GM19035 (cell line): ENCODE measurements around the gene KLHDC4.
"Not testable (repeated sequence)": the region's sequence is repeated elsewhere in the genome, so short reads cannot be mapped to it uniquely, and the experiment has no call there.

Source experiments
- ATAC-seq: cut with Tn5 transposase; IDR thresholded peaks from one replicate; pipeline ENCODE4 v1.9.1; 2021; ENCODE audit not compliant: unreplicated experiment

Gene KLHDC4

DNA sequence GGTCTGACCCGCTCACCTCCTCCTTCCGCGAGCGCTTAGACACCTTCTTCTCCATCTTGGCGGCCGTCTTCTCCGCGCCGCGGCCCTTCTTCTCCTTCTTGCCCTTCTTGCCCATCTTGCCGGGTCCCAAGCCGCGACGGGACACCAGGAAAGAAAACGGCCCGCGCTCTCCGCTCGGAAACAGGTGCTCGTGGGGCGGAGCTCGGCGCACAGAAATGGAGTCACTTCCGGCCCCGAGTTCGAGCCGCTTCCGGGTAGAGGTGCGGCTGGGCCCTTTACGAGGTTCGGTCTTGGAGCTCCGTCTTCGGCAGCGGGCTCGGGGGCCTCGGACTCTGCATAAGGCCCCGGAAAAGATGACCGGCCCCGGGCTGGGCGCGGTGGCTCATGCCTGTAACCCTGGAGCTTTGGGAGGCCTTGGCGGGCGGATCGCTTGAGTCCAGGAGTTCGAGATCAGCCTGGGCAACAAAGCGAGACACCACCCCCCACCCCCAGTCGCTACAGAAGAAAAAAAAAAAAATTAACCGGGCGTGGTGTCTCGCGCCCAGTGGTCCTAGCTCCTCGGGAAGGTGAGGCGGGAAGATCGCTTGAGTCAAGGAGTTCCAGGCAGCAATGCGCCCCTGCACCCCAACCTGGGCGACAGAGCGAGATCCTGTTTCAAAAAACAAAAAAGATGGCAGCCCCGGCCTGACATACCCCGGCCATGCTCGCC lies at the start of gene KLHDC4:
TSS of gene KLHDC4 (minus strand) at position 211 of the 709 bp plus-strand sequence. CDS start at position 115, 96 bp downstream.
- ATAC-seq = peak; percentile 81

DNA sequence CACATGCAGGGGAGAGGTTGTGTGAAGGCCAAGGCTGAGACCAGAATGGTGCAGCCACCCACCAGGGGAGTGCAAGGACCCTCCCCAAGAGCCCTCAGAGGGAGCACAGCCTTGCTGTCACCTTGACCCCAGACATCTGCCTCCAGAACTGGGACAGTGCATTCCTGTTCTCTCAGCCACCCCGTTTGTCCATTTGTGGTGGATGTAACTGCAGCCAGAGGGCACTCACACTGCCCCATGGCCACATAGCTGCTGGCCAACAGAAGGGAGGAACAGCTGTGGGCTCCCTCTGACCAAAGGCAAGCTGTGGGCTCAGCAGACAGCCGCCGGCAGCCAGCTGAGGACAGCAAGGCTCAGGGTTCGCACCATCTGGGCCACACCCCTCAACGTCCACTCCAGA lies 49.8 kb upstream of the KLHDC4 start:
- no peak for ATAC-seq

DNA sequence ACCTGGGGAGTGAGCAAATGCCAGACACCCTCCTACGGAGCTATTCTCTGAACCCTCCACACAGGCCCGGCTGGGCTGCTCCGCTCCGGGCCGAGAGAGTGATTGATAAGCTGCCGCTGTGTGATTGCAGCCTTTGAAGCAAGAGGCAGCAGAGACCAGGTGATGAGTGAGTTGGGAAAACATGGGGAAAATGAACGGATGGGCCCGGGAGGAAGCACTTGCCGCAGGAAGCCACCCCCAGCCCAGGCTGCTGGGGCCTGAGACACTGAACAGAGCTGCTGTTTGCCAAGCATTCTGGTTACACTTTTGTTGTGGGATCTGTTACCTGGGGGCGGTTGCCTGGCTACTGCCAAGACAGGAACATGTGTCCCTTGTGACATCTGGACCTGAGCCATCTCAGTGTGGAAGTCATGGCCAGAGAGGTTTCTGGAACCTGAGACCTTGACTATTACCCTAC lies 46.4 kb upstream of the KLHDC4 start:
- no peak for ATAC-seq

DNA sequence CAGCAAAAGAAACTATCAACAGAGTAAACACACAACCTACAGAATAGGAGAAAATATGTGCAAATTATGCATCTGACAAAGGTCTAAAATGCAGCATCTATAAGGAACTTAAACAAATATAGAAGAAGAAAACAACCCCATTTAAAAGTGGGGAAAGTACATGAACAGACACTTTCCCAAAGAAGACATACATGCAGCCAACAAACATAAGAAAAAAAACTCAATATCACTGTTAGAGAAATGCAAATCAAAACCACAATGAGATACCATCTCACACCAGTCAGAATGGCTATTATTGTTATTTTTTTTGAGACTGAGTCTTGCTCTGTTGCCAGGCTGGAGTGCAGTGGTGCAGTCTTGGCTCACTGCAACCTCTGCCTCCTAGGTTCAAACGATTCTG lies 45.7 kb upstream of the KLHDC4 start:
- ATAC-seq = not testable (repeated sequence)

DNA sequence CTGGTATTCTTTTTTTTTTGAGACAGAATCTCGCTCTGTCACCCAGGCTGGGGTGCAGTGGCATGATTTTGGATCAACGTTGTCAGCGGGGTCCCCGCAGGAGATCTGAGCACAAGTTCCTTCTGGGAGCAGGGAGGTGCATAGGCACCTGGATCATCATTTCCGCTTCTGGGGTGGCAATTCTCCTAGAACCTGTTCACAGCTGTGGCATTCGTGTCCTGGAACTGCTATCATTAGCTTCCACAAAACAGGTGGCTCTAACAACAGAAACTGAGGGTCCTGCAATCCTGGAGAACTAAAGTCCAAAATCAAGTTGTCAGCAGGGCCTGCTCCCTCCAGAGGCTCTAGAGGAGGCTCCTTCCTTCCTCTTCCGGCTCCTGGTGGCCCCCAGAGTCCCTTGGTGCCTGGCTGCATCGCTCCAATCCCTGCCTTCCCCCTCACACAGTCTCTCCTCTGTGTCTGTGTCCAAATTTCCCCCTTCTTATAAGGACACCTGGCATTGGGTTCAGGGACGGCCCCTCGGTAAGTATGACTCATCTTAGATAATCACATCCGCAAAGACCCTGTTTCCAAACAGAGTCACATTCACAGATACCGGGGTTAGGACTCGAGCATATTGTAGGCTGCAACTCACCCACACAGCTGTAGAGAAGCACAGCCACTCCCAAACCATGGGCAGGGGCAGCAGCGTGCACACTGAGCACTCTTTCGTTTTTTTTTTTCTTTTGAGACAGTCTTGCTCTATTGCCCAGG lies 43.5 kb upstream of the KLHDC4 start:
- ATAC-seq = peak; percentile 40

DNA sequence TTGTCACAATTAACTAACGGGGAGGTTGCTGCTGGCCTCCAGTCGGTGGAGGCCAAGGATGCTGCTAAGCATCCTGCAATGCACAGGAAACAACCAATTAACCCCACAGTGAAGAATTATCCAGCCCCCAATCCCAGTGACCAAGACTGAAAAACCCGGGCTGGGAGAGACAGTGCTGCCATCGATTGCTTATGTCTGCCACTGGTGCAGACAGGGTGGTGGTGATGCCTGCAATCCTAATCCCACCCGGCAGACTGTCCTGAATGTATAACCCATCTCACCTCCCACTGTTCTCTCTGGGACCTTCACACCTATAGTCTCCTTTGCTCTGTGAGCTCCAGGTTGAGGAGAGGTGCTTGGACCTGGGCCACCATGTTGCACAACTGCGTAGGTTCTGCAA lies 42.3 kb upstream of the KLHDC4 start:
- no peak for ATAC-seq

DNA sequence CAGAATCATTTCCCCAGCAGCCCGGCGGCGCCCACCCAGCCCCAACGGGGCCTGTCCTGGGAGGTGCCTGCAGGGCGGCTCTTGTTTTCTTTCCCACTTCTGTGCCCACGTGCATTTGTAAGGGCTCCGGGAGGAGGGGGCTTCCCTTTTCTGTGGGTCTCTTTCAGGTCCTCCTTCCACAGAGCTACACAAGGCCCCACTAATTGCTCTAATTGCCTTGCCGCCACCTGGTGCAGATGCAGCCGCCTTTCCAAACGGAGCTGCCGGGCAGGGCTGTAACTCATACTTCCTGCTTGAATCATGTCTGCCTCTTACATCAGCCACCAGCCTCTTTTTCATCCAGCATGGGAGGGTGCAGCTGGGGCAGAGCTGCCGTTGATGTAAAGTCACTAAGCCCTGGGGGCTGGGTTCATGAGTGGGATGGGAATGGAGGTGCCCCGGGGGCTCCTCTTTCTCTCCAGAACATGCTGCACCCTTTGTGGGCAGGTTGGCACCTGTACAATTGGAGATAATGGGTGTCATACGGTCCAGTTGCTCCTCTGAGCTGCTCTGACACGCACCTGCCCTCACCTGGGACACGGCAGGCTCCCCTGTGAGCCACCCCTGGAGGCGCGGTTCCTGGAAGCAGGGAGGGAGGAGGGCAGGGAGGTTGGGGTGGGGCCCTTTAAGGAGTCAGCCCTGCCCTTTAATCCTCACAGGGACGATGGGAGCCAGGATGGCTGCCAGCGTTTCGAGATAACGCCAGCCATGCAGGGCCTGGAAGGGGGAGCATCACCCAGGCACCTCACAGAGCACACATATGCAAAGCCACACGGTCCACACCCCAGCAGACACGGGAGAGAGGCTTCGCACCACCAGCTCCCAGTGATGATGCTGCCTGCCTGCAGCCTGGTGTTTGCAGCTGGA lies 41.1 kb upstream of the KLHDC4 start:
- no peak for ATAC-seq

DNA sequence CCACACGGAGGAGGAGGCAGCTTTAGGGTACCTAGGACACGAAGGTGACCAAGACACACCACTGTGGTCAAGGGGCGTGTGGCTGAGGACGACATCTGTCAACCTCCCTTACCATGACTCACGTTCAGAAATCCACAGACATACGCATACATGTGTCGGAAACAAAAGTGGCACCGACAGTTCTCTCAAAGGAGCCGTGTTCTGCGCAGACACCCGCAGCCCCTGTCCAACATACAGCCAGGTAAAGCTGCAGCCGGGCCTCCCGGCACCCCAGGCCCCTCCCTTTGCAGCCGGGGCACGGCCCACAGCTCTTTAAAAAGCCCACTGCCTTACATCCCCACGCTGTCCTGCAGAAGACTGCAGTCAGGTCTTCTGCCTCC lies 40.5 kb upstream of the KLHDC4 start:
- no peak for ATAC-seq

DNA sequence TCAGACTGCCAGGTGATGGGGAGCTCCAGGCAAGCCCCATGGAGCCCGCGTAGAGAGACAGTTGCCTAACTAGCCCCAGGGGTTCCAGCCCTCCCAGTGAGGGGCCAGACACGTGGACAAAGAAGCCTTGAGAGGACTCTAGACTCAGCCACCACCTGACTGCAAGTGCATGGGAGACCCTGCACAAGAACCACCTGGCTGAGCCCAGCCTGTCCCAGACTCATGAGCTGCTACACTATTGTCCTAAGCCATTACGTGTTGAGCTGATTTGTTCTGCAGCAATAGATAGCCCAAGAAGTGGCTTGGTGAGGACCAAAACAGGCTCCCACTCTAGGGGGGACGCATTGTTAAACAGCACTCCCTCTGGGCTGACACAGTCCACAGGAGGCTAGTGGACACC lies 37.6 kb upstream of the KLHDC4 start:
- ATAC-seq = no peak

DNA sequence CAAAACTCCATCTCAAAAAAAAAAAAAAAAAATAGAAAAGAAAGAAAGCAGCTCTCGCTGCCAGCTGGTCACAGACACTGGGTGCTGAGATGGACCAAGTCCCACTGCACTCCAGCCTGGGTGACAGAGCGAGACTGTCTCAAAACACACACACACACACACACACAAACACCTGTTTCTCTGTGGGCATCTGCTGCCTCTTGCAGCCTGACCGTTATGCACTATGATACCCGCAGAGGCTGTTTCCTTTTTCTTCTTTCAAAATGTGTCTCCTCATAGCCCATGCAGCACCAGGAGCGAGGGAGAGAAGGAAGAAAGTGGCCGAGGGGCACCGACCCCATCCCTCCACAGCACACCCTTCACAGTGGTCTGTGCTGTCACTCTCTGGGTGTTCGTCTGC lies 36.9 kb upstream of the KLHDC4 start:
- ATAC-seq = no peak

DNA sequence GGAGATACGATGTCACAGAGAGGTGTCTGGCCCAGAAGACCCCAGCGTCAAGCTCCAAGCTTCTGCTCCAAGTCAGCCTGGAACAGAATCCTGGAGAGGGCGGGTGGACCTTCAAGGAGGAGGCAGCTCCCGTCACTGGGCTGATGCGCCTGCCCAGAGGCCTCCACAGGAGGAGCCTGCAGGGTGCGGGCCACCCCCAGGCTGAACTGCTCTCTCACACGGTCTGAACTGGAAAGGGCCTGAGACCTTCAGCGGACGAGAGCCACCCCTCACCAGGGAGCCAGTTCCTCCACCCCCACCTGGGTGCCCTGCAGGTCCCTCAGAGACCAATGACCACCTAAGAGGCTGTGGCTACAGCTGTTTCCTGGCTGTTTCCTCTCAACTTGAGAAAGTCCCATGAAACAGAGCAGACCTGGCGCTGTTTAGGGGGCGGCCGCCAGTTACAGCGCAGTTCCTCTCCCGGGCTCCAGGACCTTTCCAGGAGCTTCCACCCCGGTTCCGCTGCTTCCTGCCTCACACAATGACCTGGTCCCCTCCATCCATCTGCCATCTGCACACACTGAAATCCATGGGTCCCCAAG lies 36.0 kb upstream of the KLHDC4 start:
- ATAC-seq = no peak

DNA sequence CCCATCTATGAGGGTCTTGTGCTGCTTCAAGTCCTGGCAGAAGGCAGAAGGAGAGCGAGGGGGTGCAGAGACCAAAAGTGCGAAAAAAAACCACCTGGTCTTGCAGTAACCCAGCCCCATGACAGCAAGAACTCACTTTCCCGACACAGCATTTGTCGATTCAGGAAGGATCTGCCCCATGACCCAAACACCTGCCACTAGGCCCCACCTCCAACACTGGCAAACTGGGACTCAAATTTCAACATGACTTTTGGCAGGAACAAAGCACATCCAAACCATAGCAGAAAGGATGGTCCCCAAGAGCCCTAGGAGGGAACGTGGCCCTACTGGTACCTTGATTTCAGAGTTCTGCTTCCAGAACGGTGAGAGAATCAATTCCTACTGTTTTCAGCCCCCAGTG lies 34.7 kb upstream of the KLHDC4 start:
- ATAC-seq = no peak

DNA sequence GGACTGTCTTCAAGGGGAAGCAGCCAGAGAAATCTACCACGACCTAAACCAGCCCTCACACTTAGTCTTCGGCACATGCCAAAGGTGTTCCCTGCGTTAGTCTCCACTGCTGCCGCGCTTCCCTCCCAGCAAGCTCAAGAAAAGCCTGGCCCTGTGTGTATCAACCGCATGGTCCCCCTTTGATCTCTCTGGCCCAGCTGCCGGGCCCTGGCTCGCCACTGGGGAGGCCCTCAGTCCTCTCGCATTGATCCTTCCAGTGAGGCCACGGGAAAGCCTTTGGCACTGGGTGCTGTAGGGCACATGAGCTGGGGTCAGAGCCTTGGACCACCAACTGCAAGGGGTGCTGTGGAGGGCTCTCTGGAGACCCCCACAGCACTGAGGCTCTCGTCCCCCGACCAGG lies 29.6 kb upstream of the KLHDC4 start:
- ATAC-seq = no peak

DNA sequence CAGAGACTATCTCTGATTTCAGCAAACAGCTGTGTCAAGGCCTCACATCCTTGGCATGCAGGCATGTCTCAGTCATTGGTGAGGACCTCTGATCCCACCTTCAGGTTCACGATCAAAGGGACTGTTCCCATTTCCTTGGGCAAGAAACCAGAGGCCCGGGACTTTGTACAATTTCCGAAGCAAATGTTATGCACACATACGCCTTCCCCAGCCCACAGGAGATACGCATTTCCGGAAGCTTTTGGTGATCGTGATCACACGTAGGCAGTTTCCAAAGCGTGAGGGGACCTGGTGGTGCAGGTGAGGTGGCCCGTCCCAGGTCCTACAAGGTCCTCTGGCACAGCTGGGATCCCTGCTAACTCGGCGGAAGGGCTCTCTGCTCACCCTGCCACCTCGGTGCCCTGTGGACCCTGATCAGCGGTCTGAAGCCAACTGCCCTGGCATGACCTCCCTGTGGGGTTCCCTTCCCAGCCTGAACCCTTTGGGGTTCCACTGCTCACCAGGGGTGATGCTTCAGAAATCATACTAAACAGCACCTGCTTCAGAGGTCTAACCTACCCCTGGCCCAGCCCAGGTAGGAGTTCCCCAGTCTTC lies 28.8 kb upstream of the KLHDC4 start:
- no peak for ATAC-seq

DNA sequence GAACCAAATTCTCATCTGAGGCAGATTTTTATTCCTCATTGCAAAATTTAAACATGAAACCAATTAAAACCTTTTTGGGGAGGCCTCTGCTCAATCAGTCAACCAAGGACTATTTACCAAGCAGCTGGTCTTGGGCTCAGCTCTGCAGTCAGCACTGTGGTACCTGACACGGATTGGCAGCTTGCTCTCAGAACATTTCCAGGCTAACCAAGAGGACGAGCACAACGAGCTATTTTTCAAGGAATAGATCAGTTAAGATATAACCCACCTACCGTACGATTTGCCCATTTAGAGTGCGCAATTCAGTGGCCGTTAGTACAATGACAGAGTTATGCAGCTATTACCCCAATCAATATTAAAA lies 26.4 kb upstream of the KLHDC4 start:
- no peak for ATAC-seq

DNA sequence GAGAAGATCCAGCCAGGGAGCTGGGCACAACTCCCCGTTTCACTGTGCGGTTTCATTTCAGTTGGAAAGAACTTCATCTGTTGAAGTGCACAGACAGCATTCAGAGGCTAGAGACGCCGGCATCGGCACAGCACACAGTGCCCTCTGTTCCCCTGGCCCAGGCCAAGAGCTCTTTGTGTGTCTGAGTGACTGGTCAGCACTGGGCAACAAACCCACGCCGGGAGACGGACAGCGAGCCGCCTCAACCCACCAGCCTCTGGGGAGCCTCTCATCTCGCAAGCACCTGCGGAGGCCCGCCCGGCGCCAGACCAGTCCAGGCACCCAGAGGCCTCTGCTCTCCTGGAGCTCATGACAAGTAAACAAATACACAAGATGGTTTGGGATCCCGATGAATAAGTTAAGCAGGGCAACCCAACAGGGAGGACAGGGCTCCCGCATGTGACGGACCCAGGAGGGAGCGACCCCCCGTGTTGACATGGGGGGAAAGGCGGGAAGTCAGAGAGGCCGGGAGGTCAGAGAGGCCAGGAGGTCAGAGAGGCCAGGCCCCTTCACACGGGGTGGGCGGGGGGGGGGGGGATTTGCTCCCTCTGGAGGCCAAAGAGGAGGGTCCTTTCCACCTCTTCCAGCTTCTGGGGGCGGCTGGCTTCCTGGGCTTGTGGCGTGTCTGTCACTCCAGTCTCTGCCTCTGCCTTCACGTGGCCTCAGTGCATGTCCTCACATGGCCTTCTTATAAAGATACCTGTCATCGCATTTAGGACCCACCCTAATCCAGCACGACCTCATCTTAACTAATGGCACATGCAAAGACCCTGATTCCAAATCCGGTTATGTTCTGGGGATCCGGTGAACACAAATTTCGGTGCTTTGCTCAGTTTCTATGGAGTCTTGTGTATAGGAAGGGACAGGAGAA lies 25.8 kb upstream of the KLHDC4 start:
- ATAC-seq = no peak

DNA sequence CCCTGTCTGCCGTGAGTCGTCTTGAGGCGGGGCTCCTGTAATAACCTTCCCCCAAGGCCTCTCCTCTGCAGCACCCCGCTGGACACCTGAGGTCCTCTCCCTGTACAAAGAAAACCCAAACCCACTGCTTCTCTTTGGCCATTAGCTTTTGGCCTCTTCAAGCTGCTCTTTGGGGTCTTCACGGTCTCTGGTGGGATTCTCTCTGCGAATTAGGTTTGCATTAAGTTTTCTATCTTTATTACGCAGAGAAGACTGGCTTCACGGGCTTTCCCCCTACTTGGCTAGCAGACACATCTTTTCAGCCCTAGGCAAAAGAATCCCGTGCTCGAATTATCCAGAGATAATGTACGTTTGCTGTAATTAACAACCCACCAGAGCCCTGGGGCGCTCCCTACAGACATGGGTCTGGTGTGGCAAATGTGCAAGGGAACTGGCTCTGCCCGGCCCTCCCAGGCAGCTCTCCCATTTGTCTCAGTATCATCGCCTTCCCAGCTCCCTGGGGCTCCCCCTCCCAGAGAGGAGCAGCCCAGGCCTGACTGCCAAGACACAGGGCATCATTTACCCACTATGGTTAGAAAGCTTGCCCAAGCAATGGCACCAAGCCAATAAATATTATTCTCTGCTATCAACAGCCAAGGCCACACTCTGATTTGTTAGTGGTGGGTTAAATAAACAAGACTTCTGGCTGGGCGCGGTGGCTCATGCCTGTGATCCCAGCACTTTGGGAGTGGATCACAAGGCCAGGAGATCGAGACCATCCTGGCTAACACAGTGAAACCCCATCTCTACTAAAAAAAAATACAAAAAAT lies 24.7 kb upstream of the KLHDC4 start:
- no peak for ATAC-seq

DNA sequence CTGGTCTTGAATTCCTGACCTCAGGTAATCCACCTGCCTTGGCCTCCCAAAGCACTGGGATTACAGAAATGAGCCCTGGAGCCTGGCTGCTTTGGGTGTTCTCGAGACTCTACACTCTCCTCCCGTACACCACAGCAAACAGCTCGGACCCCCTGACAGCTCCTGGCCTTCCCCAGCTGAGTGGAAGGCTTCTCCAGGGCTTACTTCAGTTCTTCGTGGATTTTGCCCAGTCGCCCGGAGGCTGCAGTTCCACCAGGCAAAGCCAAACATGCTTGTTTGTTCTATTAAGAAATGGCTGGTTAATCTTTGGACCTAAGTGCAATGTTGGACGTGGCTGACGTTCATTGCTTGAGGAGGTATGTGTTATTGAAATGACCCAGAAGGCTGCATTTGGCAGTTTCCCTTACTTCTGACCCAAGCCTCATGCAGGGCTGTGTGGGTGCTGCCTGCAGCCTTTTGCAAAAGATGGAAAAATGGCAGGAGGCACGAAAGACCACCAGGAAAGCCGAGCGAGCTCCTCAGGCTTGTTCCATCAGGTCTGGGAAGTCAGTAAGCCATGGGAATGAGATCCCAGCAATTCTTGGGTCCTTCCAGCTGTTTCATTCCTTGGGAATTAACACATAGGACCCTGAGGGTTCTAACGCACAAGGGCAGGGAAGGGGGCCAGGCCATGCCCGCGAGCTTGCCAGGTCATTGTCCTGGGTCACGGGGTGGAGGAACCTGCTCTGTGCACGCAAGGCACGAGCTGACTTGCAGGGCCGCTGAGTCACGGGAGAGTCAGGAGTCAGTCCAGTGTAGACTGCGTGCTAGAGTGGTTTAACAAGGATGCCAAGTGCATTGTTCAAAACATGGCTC lies 23.9 kb upstream of the KLHDC4 start:
- no peak for ATAC-seq
